GM10847 (cell line): ENCODE data around the gene HELZ.

ENCODE experiments used
- POLR2A ChIP-seq: IDR thresholded peaks from 2 replicates; pipeline ENCODE4 v1.6.1; 2011; ENCODE audit not compliant: insufficient read length; ENCODE audit errors: extremely low read depth

Gene HELZ

DNA sequence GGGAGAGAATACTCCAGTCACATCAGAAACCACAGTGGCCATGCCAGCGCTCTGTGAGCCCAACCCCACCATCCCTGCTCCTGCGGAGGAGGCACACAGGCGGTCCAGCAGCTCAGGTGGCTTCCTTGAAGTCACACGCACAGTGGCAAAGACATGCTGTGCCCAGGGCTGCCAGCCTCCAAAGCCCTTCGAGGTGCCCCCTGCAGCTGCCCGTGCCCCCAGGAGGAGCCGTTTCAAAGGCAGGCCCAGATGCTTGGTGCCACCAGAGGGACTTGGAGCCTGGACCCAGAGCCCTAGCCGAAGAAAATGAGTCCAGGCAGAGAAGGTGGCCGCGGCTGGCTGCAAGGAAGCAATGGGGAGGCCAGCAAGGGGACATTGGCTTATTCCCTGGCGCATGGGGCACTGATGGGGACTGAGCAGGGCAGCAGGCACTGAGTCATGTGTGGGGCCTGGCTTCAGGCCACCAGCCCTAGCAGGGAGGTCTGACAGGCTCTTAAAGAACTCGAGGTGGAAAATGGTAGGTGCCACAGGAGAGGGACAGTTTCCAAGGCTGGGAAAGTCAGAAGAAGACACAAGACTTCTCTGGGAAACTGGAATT, 217.9 kb downstream of the HELZ start:
- no peak for TF ChIP-seq POLR2A

DNA sequence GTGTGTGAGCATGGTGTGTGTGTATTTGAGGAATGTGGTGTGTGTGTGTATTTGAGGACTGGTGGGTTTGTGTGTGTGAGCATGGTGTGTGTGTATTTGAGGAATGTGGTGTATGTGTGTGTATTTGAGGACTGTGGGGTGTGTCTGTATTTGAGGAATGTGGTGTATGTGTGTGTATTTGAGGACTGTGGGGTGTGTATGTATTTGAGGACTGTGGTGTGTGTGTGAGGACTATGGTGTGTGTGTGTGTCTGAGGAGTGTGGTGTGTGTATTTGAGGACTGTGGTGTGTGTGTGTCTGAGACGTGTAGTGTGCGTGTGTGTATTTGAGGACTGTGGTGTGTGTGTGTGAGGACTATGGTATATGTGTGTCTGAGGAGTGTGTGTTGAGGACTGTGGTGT, 218.7 kb downstream of the HELZ start:
- no peak for TF ChIP-seq POLR2A

DNA sequence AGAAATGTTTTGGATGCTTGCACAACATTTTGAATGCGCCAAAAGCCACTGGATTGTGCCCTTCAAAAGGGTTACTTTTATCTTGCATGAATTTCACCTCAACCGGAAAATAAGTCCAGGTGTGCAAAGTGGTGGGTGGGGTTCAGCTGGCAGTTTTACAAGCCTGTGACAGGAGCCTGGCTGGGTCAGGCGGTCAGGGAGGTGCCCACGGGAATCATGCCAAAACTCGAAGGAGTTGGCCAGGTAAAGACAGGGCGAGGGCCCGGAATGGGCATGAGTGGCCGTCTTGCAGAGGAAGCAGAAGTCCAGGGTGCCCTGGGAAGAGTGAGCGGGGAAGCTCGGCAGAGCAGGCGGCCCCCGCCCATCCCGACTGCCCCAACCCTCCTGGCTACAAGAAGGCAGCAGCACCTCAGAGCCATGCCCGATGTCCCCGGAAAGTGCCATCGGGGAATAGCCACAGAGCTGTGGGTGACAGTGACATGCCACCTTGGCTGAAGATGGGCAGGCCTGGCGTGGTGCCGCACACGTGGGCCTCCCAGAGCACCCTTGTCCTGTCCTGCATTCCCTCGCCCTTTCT, 219.7 kb downstream of the HELZ start:
- no peak for TF ChIP-seq POLR2A

DNA sequence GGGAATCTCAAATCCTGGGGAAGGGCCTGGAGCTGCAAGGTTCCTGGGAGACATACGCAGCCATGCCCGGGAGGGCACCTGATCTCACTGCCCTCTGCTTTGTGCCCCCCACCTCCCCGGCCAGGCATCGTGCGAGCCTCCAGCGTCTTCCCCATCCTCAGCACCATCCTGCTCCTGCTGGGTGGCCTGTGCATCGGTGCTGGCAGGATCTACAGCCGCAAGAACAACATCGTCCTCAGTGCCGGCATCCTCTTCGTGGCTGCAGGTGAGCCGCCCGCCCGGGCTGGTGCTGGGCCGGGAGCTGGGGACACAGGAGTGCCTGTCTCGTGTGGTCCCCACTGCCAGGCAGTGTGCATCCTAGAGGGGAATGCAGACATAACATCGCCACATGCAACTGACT, 220.3 kb downstream of the HELZ start:
- TF ChIP-seq POLR2A, result no peak

DNA sequence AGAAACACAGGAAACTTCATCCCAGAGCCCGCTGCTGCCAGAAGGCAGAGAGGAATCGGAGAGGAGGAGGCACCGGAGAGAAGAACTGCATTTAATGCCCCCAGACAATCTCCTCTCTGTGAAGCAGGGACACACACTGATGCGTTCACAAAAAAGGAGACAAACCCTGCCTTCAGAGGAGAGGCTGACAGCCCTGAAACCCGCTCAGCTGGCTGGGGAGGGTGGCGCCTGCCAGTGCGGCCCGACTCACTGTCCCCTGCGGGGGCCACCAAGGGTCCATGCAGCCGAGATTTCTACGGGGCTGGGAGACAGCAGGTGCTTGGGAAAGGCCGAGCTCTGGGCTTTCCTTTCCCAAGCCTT, 222.6 kb downstream of the HELZ start:
- no peak for TF ChIP-seq POLR2A

DNA sequence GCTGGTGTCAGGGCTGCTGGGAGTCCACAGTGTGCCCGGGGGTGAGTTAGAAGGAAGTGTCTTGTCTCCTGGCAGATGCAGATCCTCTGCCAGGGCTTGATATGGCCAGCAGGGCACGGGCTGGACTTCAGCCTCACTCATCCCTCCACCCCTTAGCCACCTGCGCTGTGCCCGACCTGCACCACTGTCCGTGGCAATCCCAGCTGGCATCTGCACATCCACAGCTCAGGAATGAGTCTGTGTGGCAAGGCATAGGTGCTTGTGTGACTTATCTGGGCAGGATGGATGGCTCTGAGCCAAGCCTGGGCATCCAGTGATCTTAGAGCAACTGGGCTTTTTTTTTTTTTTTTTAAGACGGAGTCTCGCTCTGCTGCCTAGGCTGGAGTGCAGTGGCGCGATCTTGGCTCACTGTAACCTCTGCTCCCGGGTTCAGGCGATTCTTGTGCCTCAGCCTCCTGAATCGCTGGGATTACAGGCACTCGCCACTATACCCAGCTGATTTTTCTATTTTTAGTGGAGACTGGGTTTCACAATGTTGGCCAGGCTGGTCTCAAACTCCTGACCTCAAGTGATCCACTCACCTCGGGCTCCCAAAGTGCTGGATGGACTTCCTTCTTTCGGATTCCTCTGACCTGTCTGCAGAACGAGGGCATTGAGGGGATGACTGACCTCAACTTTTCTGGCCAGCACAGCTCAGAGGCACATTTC, 223.1 kb downstream of the HELZ start:
- no peak for TF ChIP-seq POLR2A

DNA sequence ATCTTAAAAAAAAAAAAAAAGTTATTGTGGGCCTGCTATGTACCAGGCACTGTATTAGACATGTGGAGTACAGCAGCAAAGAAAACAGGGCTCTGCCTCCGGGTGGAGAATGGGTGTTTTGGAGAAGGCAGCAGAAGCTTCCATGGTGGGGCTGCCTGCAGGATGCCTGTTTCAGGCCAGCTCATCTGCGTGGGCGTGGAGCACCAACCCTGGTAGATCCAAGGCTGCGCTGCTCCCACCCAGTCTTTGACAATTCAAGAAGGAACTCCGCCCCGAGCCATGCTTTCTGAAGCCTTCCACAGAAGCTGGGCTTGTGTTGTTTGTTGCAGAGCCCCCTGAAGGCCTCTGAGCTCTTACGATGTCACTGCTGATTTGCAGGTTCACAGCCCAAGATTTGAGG, 223.8 kb downstream of the HELZ start:
- no peak for TF ChIP-seq POLR2A
